Natural killer cell treated with Interleukin-12 subunit alpha and Interleukin-12 subunit beta and Interleukin-15 and Interleukin-18, amount 100 ng/mL, for 72 hours (primary cell): ENCODE results near the gene IQSEC1. TPM values are rescaled to one million over a fixed set of nuclear protein-coding genes. Genes with fewer than 3 reads are reported as not detected.

Experiments used
- ATAC-seq, 2 donors: fragments of 150-1000 bp; cut with Tn5 transposase in 1 of 2; sonication (Bioruptor Pico), chemical (Tn5 transposase) in 1 of 2; 2 replicates each; pipeline ENCODE4 v1.10.0; 2021
- DNase-seq: peaks from one replicate; pipeline ENCODE4 v3.0.0; 2022; ENCODE audit warnings: low spot score
- H3K27ac Mint-ChIP-seq, 2 donors: 1 replicate in 1 of 2; 2 replicates in 1 of 2; pipeline ENCODE4 v1.8.0; 2022; ENCODE audit warnings: mixed read lengths in 2 of 2, mild to moderate bottlenecking in 1 of 2, moderate library complexity in 1 of 2
- H3K27me3 Mint-ChIP-seq, 2 donors: 1 replicate in 1 of 2; 2 replicates in 1 of 2; pipeline ENCODE4 v1.8.0; 2022; ENCODE audit warnings: mixed read lengths in 2 of 2
- H3K36me3 Mint-ChIP-seq: one replicate; pipeline ENCODE4 v1.8.0; 2022; ENCODE audit warnings: mixed read lengths
- H3K4me1 Mint-ChIP-seq, 2 donors: 1 replicate in 1 of 2; 2 replicates in 1 of 2; pipeline ENCODE4 v1.8.0; 2022; ENCODE audit warnings: low read depth in 2 of 2, mixed read lengths in 2 of 2, mild to moderate bottlenecking in 1 of 2
- H3K4me3 Mint-ChIP-seq: one replicate; pipeline ENCODE4 v1.8.0; 2022; ENCODE audit warnings: mixed read lengths
- H3K9me3 Mint-ChIP-seq: 2 replicates; pipeline ENCODE4 v1.8.0; 2022; ENCODE audit warnings: mixed read lengths
- total RNA-seq, 2 donors: library from RNA; stranded (reverse); gene quantifications; one replicate each; pipeline ENCODE4 v1.2.3, GENCODE V29; 2022

Gene IQSEC1
- total RNA-seq, 2 donors from 2014 or later, result 93.7 to 95.8 TPM

- Mint-ChIP-seq H3K4me3 (no peak overlapping the region), H3K27me3 (no peaks in the 10 kb centered on the region), H3K27ac (no peak overlapping the region), H3K9me3 (no peaks in the 10 kb centered on the region), H3K4me1 (peaks cover 9 to 16% of the 10 kb centered on the region in 2 donors), H3K36me3 (no peaks in the 10 kb centered on the region)
- DNase-seq (no peak), ATAC-seq (no peak)
Observed at GRCh38 chr3:13085846-13086179, 12.6 kb upstream of the IQSEC1 start.

GRCh38 chr3:13085081-13085845 is 12.0 kb upstream of the IQSEC1 start:
- Mint-ChIP-seq H3K36me3 (no peaks in the 10 kb centered on the region), H3K27ac (no peak overlapping the region), H3K4me1 (peaks cover 9 to 16% of the 10 kb centered on the region in 2 donors), H3K4me3 (no peak overlapping the region), H3K9me3 (no peaks in the 10 kb centered on the region), H3K27me3 (no peaks in the 10 kb centered on the region)
- ATAC-seq (no peak), DNase-seq (no peak)

GRCh38 chr3:13083898-13084297 is 10.7 kb upstream of the IQSEC1 start:
- Mint-ChIP-seq H3K4me1 (peaks cover 9 to 16% of the 10 kb centered on the region in 2 donors), H3K9me3 (no peaks in the 10 kb centered on the region), H3K36me3 (no peaks in the 10 kb centered on the region), H3K4me3 (no peak overlapping the region), H3K27ac (no peak overlapping the region), H3K27me3 (no peaks in the 10 kb centered on the region)
- DNase-seq, result no peak
- no peak for ATAC-seq

DNA sequence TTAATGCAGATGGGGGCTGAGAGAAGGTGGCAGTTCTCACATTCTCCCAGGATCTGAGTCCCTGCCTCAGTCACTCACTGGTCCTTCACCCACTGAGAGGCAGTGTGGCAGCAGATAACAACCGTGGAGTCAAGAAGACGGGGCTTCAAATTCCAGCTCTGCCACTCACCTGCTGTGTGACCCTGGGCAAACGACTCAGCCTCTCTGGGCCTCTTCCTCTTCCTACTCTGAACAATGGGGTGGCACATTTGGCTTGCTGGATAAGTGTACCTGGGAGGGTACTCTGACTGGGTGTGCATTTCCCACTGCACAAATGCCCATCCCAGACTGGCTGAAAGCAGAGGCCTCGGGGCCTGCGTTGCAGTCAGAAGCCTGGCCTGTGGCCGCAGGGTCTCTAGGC is 10.0 kb upstream of the IQSEC1 start:
- Mint-ChIP-seq H3K27ac (no peak overlapping the region), H3K27me3 (no peaks in the 10 kb centered on the region), H3K36me3 (no peaks in the 10 kb centered on the region), H3K9me3 (no peaks in the 10 kb centered on the region), H3K4me3 (no peak overlapping the region), H3K4me1 (peaks cover 9 to 14% of the 10 kb centered on the region in 2 donors)
- DNase-seq (no peak), ATAC-seq (no peak)

- H3K27ac Mint-ChIP-seq, result no peak overlapping the region
Observed at GRCh38 chr3:13082677-13083076, 9.4 kb upstream of the IQSEC1 start.

GRCh38 chr3:13081603-13082360 is 8.6 kb upstream of the IQSEC1 start:
- no peak overlapping the region for H3K4me3 Mint-ChIP-seq
- no peak for ATAC-seq
- no peak for DNase-seq
- H3K27ac Mint-ChIP-seq, result no peak overlapping the region
- no peaks in the 10 kb centered on the region for H3K27me3 Mint-ChIP-seq
- H3K36me3 Mint-ChIP-seq, result no peaks in the 10 kb centered on the region
- H3K4me1 Mint-ChIP-seq, result peaks cover 8 to 9% of the 10 kb centered on the region in 2 donors
- no peaks in the 10 kb centered on the region for H3K9me3 Mint-ChIP-seq

More at GRCh38 chr3:13082677-13083076, 9.4 kb upstream of the IQSEC1 start:
- Mint-ChIP-seq H3K9me3 (no peaks in the 10 kb centered on the region), H3K36me3 (no peaks in the 10 kb centered on the region), H3K4me3 (no peak overlapping the region), H3K4me1 (peaks cover 14% of the 10 kb centered on the region in 2 donors), H3K27me3 (no peaks in the 10 kb centered on the region)
- DNase-seq (no peak), ATAC-seq (no peak)

- no peaks in the 10 kb centered on the region for H3K9me3 Mint-ChIP-seq
- no peaks in the 10 kb centered on the region for H3K36me3 Mint-ChIP-seq
- ATAC-seq (no peak), DNase-seq (no peak)
- no peaks in the 10 kb centered on the region for H3K27me3 Mint-ChIP-seq
- no peak overlapping the region for H3K4me3 Mint-ChIP-seq
- H3K4me1 Mint-ChIP-seq, result peaks cover 5 to 6% of the 10 kb centered on the region in 2 donors
- H3K27ac Mint-ChIP-seq, result peak overlapping the region in 1 of 2 donors; percentile 42
Observed at GRCh38 chr3:13080591-13080990, 7.4 kb upstream of the IQSEC1 start.

DNA sequence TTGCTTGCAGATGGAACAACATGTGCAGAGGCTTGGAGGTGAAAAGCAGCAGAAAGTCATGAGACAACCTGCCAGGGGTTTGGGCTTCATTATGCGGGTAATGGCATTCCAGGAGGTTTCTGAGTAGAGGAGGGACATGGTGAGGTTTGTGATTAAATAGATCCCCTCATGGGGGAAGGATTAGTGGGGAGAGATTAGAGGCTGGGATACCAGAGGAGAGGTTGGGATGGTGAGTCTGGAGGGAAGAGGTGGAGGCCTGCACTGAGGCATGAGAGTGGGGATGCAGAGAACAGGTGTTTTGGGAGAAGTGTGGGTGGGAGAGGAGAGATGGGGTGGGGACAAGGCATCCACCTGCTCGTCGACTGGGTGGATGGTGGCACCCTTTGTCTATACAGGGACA is 6.8 kb upstream of the IQSEC1 start:
- Mint-ChIP-seq H3K36me3 (no peaks in the 10 kb centered on the region), H3K9me3 (no peaks in the 10 kb centered on the region), H3K4me3 (no peak overlapping the region), H3K27ac (peak overlapping the region in 1 of 2 donors; percentile 42), H3K4me1 (peaks cover 5 to 6% of the 10 kb centered on the region in 2 donors), H3K27me3 (no peaks in the 10 kb centered on the region)
- ATAC-seq (no peak), DNase-seq (no peak)

DNA sequence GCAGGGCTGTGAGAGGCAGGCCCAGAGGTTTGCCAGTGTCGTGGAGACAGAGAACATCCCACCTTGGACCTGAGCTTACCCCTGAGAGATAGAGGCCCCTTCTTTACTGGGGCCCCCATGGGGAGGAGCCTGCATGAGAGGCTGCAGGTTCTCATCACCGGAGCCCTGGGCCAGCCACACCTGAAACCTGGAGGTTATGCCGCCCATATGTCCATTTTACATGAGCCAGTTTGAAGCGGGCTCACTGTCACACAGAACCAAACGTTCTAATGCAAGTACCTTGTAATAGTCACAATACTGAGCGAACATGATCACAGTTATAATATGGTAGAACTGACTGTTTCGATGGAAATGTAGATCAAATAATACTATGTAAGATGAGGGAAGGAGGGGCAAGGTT is 6.3 kb upstream of the IQSEC1 start:
- peaks cover 5 to 6% of the 10 kb centered on the region in 2 donors for H3K4me1 Mint-ChIP-seq
- peak overlapping the region in 1 of 2 donors; percentile 42 for H3K27ac Mint-ChIP-seq
- no peaks in the 10 kb centered on the region for H3K36me3 Mint-ChIP-seq
- DNase-seq (no peak), ATAC-seq (no peak)
- no peak overlapping the region for H3K4me3 Mint-ChIP-seq
- H3K27me3 Mint-ChIP-seq, result no peaks in the 10 kb centered on the region
- no peaks in the 10 kb centered on the region for H3K9me3 Mint-ChIP-seq

DNA sequence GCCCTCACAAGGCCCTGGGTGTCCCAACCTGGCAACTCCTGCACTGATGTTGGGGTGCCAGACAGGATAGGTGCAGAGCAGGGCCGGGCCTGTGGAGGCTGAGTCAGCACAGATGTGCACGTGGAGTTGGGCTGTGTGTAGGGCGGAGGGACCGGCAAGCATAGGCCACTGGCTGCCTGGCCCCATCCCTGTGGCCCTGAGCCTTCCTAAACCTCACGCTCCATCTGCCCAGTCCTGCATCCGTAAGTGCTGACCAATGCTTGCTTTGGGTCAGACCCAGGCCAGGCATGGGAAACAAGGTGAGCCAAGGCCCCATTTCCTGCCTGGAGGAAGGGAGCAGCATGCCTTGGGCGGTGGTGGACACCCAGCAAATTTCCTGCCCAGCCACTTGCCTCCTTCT is 5.8 kb upstream of the IQSEC1 start:
- Mint-ChIP-seq H3K27me3 (peaks cover 0 to under 1% of the 10 kb centered on the region in 2 donors), H3K9me3 (no peaks in the 10 kb centered on the region), H3K27ac (no peak overlapping the region), H3K36me3 (no peaks in the 10 kb centered on the region), H3K4me3 (no peak overlapping the region), H3K4me1 (peaks cover 6 to 8% of the 10 kb centered on the region in 2 donors)
- ATAC-seq (no peak), DNase-seq (no peak)

- H3K9me3 Mint-ChIP-seq, result no peaks in the 10 kb centered on the region
- no peak for DNase-seq
- no peak overlapping the region for H3K27ac Mint-ChIP-seq
- H3K36me3 Mint-ChIP-seq, result no peaks in the 10 kb centered on the region
- ATAC-seq, result peak in 1 of 2 donors; percentile 24
- H3K4me3 Mint-ChIP-seq, result no peak overlapping the region
- H3K27me3 Mint-ChIP-seq, result peaks cover 0 to 3% of the 10 kb centered on the region in 2 donors
- H3K4me1 Mint-ChIP-seq, result peaks cover 10 to 14% of the 10 kb centered on the region in 2 donors
Observed at GRCh38 chr3:13078163-13078905, 5.1 kb upstream of the IQSEC1 start.

DNA sequence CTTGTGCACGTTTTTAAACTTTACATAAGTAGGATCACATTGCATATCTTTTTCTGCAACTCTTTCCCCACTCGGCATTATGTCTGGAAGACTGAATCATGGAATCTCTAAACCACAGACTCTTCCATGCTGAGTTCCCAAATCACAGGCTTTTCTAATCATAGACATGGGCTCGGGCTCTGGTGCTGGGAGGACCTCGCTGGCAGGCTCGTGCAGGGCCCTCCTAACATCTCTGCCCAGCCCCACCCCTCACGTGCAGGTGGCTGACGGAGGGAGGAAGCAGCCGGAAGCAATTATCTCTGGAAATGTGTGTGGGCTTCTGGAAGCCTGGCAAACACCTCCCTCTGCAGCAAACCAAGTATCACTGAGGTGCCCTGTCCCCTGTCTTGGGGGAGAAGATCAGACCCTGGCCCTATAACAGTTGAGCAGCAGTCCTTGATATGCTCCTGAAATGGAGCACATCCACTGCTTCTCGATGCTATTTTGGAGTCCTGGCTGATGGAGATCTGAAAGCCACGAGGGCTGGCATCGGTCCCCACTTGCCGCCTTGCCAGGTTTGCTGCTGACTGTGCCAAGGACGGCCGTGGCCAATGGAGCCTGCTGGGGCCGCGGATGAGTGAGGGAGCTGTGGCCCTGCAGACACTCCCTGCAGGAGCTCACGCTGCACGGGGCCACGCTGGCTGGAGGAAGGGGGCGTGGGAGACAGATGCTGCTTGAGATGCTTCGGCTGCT is 4.4 kb upstream of the IQSEC1 start:
- H3K4me1 Mint-ChIP-seq, result peaks cover 13 to 17% of the 10 kb centered on the region in 2 donors
- H3K9me3 Mint-ChIP-seq, result no peaks in the 10 kb centered on the region
- H3K27ac Mint-ChIP-seq, result no peak overlapping the region
- peaks cover 0 to 3% of the 10 kb centered on the region in 2 donors for H3K27me3 Mint-ChIP-seq
- H3K4me3 Mint-ChIP-seq, result no peak overlapping the region
- ATAC-seq, result no peak
- H3K36me3 Mint-ChIP-seq, result no peaks in the 10 kb centered on the region
- DNase-seq, result no peak

GRCh38 chr3:13075986-13076654 is 2.9 kb upstream of the IQSEC1 start:
- Mint-ChIP-seq H3K4me1 (peaks cover 16 to 18% of the 10 kb centered on the region in 2 donors), H3K9me3 (no peaks in the 10 kb centered on the region), H3K27me3 (peaks cover 0 to 3% of the 10 kb centered on the region in 2 donors), H3K27ac (no peak overlapping the region), H3K4me3 (no peak overlapping the region), H3K36me3 (no peaks in the 10 kb centered on the region)
- no peak for ATAC-seq
- no peak for DNase-seq
